Urothelium cell line (cell line): ENCODE measurements around the gene ETV3.
"Not testable (repeated sequence)": the region's sequence is repeated elsewhere in the genome, so short reads cannot be mapped to it uniquely, and the experiment has no call there.

Experiments
- DNase-seq: peaks from one replicate; pipeline ENCODE4 v3.0.0; 2011; ENCODE audit warnings: low spot score, mixed read lengths
- FAIRE-seq: peaks from 2 replicates; lab custom pipeline; 2011; peaks lifted over from hg19 to GRCh38; lab: Jason Lieb, UNC

Gene ETV3

GRCh38 chr1:157138220-157139051 is at the start of gene ETV3:
ETV3 (minus strand) TSS chr1:157138395; CDS start chr1:157136352, 2,043 bp downstream.
- DNase-seq (peak; percentile 95), FAIRE-seq (no peak)

- no peak for FAIRE-seq
- DNase-seq, result no peak
Observed at GRCh38 chr1:157186281-157186992, 48.2 kb upstream of the ETV3 start.

GRCh38 chr1:157183870-157184269 is 45.7 kb upstream of the ETV3 start:
- FAIRE-seq, result no peak
- no peak for DNase-seq

GRCh38 chr1:157182371-157182770 is 44.2 kb upstream of the ETV3 start:
- not testable (repeated sequence) for DNase-seq, FAIRE-seq

- FAIRE-seq (no peak), DNase-seq (no peak)
Observed at GRCh38 chr1:157181790-157182189, 43.6 kb upstream of the ETV3 start.

- no peak for DNase-seq
- FAIRE-seq, result no peak
Observed at GRCh38 chr1:157181258-157181657, 43.1 kb upstream of the ETV3 start.

- DNase-seq (no peak), FAIRE-seq (no peak)
Observed at GRCh38 chr1:157178490-157178889, 40.3 kb upstream of the ETV3 start.

GRCh38 chr1:157177733-157178394 is 39.7 kb upstream of the ETV3 start:
- DNase-seq (no peak), FAIRE-seq (no peak)

- DNase-seq (no peak), FAIRE-seq (no peak)
Observed at GRCh38 chr1:157176591-157177121, 38.5 kb upstream of the ETV3 start.

GRCh38 chr1:157176016-157176415 is 37.8 kb upstream of the ETV3 start:
- DNase-seq, result no peak
- no peak for FAIRE-seq

GRCh38 chr1:157173900-157174410 is 35.8 kb upstream of the ETV3 start:
- no peak for FAIRE-seq

GRCh38 chr1:157173241-157173640 is 35.0 kb upstream of the ETV3 start:
- DNase-seq, FAIRE-seq: not testable (repeated sequence)

More at GRCh38 chr1:157173900-157174410, 35.8 kb upstream of the ETV3 start:
- no peak for DNase-seq

- DNase-seq, FAIRE-seq: not testable (repeated sequence)
Observed at GRCh38 chr1:157172591-157172990, 34.4 kb upstream of the ETV3 start.

- not testable (repeated sequence) for DNase-seq
- FAIRE-seq, result peak; percentile 53
Observed at GRCh38 chr1:157171903-157172503, 33.8 kb upstream of the ETV3 start.

- FAIRE-seq (no peak), DNase-seq (peak; percentile 60)
Observed at GRCh38 chr1:157170677-157171515, 32.7 kb upstream of the ETV3 start.

GRCh38 chr1:157168015-157168414 is 29.8 kb upstream of the ETV3 start:
- FAIRE-seq (no peak), DNase-seq (no peak)

GRCh38 chr1:157167437-157167836 is 29.2 kb upstream of the ETV3 start:
- no peak for FAIRE-seq
- no peak for DNase-seq

- DNase-seq (no peak), FAIRE-seq (no peak)
Observed at GRCh38 chr1:157166590-157166989, 28.4 kb upstream of the ETV3 start.

- no peak for FAIRE-seq
Observed at GRCh38 chr1:157163273-157164127, 25.3 kb upstream of the ETV3 start.

More at GRCh38 chr1:157163273-157164127, 25.3 kb upstream of the ETV3 start:
- DNase-seq, result peak; percentile 84
